GM15510 (cell line): ENCODE measurements around the gene STK11IP.

Experiments used
- POLR2A ChIP-seq: IDR thresholded peaks from 3 replicates; pipeline ENCODE4 v1.6.1; 2011; ENCODE audit warnings: borderline replicate concordance; ENCODE audit not compliant: insufficient read length; ENCODE audit errors: extremely low read depth

The STK11IP gene

DNA sequence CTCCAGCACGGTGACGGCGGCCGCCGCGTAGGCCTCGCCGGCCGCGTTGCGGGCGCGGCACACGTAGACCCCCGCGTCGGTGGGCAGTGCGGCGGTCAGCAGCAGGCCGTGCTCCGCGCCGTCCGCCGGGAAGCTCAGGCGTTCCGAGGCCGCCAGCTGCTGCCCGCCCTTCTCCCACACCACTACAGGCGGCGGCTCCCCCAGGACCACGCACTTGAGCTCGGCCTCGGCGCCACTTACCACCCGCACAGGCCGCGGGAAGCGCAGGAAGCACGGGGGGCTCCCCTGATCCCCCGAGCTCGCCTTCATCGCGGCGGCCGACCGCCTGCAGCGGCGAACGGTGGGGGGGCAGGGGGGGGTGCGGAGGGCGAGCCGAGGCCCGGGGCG lies 26.7 kb upstream of the STK11IP start:
- TF ChIP-seq POLR2A: no peak

DNA sequence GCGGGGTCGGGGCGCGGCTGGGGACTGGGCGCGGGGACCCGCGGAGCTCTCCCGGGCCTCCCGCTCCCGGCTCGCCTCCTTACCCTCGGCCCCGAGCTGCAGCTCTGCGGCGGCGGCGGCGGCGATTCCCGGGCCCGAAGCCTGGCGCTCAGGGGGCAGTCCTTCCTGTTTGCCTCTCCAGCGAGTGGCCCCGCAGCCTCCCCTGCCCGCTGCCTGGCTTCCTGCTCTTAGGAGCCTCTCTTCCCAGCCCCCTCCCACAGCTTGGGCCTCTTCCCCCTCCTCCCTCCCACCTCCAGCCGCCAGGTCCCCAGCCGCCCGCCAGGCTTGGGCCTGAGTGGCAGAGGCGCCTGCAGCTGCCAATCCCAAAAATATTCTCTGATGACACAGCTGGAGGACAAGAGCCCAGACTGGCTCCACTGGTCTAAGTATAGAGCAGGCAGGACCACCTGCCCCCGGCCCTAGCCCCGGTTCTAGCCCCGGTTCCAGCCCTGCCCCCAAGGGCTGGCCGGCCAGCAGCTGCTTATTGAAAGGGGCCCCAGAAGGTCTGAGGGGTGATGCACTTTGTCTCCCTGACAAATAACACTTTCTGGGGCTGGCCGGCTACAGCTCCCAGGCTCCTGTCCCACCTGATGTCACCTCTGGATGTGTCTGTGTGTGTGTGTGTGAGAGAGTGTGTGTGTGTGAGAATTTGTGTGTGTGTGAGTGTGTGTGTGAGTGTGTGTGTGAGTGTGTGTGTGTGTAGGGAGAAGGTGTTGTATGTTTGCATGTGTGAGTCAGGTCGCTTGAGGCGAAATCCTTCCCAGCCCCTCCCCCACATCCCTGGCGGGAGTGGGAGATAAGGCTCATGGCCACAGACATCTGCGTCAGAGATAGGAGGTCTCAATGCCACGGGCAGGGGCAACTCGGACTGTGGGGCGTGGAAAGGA lies 26.1 kb upstream of the STK11IP start, which contains the start of gene OBSL1:
OBSL1 (minus strand) TSS at position 229 of the 926 bp plus-strand sequence. CDS start 307 bp downstream, outside the sequence.
- TF ChIP-seq POLR2A: no peak

GRCh38 chr2:219572237-219573001 lies 25.2 kb upstream of the STK11IP start, which contains the start of gene INHA:
Gene INHA, plus strand, starts transcription at chr2:219572310. Its CDS starts 65 bp downstream, at chr2:219572375.
- no peak for TF ChIP-seq POLR2A

DNA sequence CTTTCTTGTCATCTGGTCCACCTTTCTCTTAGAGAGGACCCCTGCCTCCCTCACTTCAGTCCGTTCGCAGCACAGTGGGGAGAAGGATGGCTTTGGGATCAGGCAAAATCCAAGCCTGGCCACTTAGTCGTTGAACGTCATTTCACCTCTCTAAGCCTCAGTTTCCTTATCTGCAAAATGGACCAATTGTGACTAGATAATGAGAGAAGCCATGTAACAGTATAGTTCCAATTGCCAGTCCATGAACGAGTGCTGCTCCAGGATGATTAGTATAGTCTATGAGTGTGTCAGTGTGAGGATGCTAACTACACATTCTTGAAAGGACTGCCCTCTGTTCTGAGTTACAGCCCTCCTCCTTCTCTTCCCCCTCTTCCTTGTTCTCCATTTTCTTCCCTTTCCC lies 24.5 kb upstream of the STK11IP start:
- no peak for TF ChIP-seq POLR2A

DNA sequence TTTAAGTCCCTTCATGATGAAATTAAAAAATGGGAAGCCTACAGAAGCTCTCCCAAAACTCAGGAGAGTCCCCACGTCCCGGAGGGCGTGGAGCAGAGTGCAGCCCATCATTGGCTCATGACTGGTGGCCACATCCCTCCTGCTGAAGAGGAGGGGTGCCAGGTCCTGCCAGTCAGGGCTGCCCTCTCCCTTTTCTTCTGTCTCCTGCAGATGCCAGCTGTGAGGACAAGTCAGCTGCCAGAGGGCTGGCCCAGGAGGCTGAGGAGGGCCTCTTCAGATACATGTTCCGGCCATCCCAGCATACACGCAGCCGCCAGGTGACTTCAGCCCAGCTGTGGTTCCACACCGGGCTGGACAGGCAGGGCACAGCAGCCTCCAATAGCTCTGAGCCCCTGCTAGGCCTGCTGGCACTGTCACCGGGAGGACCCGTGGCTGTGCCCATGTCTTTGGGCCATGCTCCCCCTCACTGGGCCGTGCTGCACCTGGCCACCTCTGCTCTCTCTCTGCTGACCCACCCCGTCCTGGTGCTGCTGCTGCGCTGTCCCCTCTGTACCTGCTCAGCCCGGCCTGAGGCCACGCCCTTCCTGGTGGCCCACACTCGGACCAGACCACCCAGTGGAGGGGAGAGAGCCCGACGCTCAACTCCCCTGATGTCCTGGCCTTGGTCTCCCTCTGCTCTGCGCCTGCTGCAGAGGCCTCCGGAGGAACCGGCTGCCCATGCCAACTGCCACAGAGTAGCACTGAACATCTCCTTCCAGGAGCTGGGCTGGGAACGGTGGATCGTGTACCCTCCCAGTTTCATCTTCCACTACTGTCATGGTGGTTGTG lies 23.0 kb upstream of the STK11IP start:
- no peak for TF ChIP-seq POLR2A

GRCh38 chr2:219575566-219576504 lies 21.8 kb upstream of the STK11IP start:
- no peak for TF ChIP-seq POLR2A

GRCh38 chr2:219576505-219577388 lies 20.9 kb upstream of the STK11IP start:
- no peak for TF ChIP-seq POLR2A

GRCh38 chr2:219578811-219579613 lies 18.6 kb upstream of the STK11IP start:
- TF ChIP-seq POLR2A: no peak

DNA sequence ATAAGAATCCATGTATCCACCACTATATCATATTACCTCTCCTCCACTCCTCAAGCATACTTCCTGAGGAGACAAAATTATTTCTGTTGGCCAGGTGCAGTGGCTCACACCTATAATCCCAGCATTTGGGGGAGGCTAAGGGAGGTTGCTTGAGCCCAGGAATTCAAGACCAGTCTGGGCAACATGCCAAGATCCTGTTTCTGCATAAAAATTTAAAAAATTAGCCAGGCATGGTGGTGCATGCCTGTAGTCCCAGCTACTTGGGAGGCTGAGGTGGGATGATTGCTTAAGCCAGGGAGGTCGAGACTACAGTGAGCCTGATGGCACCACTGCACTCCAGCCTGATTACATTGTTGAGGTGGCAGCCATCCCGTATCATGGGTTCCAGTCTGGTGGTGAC lies 16.3 kb upstream of the STK11IP start:
- no peak for TF ChIP-seq POLR2A

GRCh38 chr2:219591091-219591490 lies 6.6 kb upstream of the STK11IP start:
- TF ChIP-seq POLR2A: no peak

- no peak for TF ChIP-seq POLR2A
Observed at GRCh38 chr2:219592736-219593135, 4.9 kb upstream of the STK11IP start.

GRCh38 chr2:219593154-219593553 lies 4.5 kb upstream of the STK11IP start:
- TF ChIP-seq POLR2A: no peak

GRCh38 chr2:219595256-219595655 lies 2.4 kb upstream of the STK11IP start:
- no peak for TF ChIP-seq POLR2A
